Tibial nerve (tissue), 4 donors: ENCODE results near the gene CCIN. TPM values are rescaled to one million over a fixed set of nuclear protein-coding genes. Genes with fewer than 3 reads are reported as not detected.

ENCODE experiments used
- DNase-seq, 2 donors: peaks; one replicate each; pipeline ENCODE4 v3.0.0-alpha.2; 2019; ENCODE audit warnings: low spot score in 2 of 2
- H3K27ac ChIP-seq, 4 donors: fragments of 200-600 bp; sonication (generic) in 3 of 4; one replicate each; pipeline ENCODE4 v1.5.1; 2017 to 2019; ENCODE audit warnings: mild to moderate bottlenecking in 1 of 4
- H3K27me3 ChIP-seq, 2 donors: fragments of 200-600 bp; sonication (generic) in 1 of 2; one replicate each; pipeline versions ENCODE4 v1.5.1 to v1.6.0; 2017 to 2019
- H3K36me3 ChIP-seq, 3 donors: fragments of 200-600 bp; sonication (generic); one replicate each; pipeline ENCODE4 v1.5.1; 2018 to 2019
- H3K4me1 ChIP-seq, 4 donors: fragments of 200-600 bp; sonication (generic) in 3 of 4; one replicate each; pipeline ENCODE4 v1.5.1; 2017 to 2019
- H3K4me3 ChIP-seq, 4 donors: fragments of 200-600 bp; sonication (generic) in 3 of 4; one replicate each; pipeline ENCODE4 v1.5.1; 2017 to 2019; ENCODE audit warnings: mild to moderate bottlenecking in 1 of 4, moderate library complexity in 1 of 4
- H3K9me3 ChIP-seq, 4 donors: fragments of 200-600 bp; sonication (generic) in 3 of 4; one replicate each; pipeline ENCODE4 v1.5.1; 2017 to 2019
- EP300 ChIP-seq, 2 donors: sonication (generic); formaldehyde crosslinking; IDR thresholded peaks; one replicate each; pipeline ENCODE4 v1.6.1; 2017; ENCODE audit warnings: antibody characterized with exemption in 2 of 2, mild to moderate bottlenecking in 1 of 2
- POLR2A ChIP-seq, 2 donors: fragments of 450-650 bp; IDR thresholded peaks; one replicate each; pipeline ENCODE4 v1.6.1; 2017; ENCODE audit warnings: antibody characterized with exemption in 2 of 2, mild to moderate bottlenecking in 2 of 2, moderate library complexity in 2 of 2
- WGBS, 2 donors: methylation state at CpG; one replicate each; pipeline ENCODE4 v1.1.5; 2018; 5-methylcytosine and 5-hydroxymethylcytosine counted together
- total RNA-seq, 4 donors: library from RNA; depleted of rRNA; stranded (reverse); fragments of >200 nt; gene quantifications; one replicate each; pipeline ENCODE4 v1.1.0, GENCODE V29; 2016
- TF ChIP-seq, protein P1 (sequence below), 5 experiments: fragments of 200-600 bp in 3 of 5; fragments of 450-650 bp in 2 of 5; sonication (generic) in 3 of 5; IDR thresholded peaks; one replicate each; pipeline ENCODE4 v1.5.1; 2016 to 2019; ENCODE audit warnings: antibody characterized with exemption in 5 of 5, mild to moderate bottlenecking in 3 of 5, moderate library complexity in 2 of 5

The CCIN gene
- total RNA-seq, 4 donors from 2014 or later: not detected

- H3K36me3 ChIP-seq: peaks cover 7 to 98% (median 25%) of the 10 kb centered on the region in 3 donors
- H3K27me3 ChIP-seq: no peaks in the 10 kb centered on the region
- DNase-seq: no peak
- TF ChIP-seq EP300 (IDR thresholded peaks at IDR 0.05) (no peak), POLR2A (IDR thresholded peaks at IDR 0.05) (no peak)
- TF ChIP-seq, protein P1, sequence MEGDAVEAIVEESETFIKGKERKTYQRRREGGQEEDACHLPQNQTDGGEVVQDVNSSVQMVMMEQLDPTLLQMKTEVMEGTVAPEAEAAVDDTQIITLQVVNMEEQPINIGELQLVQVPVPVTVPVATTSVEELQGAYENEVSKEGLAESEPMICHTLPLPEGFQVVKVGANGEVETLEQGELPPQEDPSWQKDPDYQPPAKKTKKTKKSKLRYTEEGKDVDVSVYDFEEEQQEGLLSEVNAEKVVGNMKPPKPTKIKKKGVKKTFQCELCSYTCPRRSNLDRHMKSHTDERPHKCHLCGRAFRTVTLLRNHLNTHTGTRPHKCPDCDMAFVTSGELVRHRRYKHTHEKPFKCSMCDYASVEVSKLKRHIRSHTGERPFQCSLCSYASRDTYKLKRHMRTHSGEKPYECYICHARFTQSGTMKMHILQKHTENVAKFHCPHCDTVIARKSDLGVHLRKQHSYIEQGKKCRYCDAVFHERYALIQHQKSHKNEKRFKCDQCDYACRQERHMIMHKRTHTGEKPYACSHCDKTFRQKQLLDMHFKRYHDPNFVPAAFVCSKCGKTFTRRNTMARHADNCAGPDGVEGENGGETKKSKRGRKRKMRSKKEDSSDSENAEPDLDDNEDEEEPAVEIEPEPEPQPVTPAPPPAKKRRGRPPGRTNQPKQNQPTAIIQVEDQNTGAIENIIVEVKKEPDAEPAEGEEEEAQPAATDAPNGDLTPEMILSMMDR (IDR thresholded peaks at IDR 0.05): no peak
- WGBS, 2 donors: 79 to 81% methylated on average over 10 of the region's 10 CpGs
- H3K4me1 ChIP-seq: peaks cover 0 to 58% (median 15%) of the 10 kb centered on the region in 4 donors
- H3K9me3 ChIP-seq: no peaks in the 10 kb centered on the region
- H3K4me3 ChIP-seq: no peak overlapping the region
- H3K27ac ChIP-seq: peak overlapping the region in 1 of 4 donors; percentile 16
These were observed 39.5 kb downstream of the CCIN start for GRCh38 chr9:36208521-36209253.

DNA sequence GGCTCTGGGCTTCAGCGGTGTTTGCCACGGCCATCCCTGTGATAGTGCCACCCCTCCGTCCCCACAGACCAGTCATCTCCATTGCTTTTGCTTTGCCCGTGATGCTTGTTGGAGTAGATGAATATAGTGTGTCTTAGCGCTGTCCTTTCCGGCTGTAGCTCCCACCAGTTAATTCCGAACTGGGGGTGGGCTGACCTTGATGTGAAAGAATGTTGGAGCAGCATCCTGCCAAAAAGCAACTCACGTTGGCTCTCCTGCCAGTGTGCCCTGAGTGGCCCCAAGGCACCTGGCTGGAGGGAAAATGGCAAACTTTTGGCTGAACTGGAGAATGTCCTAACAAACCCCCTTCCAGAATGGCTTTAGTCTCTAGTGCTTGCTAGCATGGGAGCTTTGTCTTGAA is 41.5 kb downstream of the CCIN start:
- Histone ChIP-seq H3K27ac (peak overlapping the region in 1 of 4 donors; percentile 22), H3K4me3 (no peak overlapping the region), H3K9me3 (no peaks in the 10 kb centered on the region), H3K36me3 (peaks cover 3 to 94% (median 4%) of the 10 kb centered on the region in 3 donors), H3K4me1 (peaks cover 0 to 72% (median 15%) of the 10 kb centered on the region in 4 donors), H3K27me3 (no peaks in the 10 kb centered on the region)
- 71 to 74% methylated on average over 8 of the region's 8 CpGs for WGBS, 2 donors
- TF ChIP-seq POLR2A (IDR thresholded peaks at IDR 0.05): no peak
- no peak for TF ChIP-seq EP300 (IDR thresholded peaks at IDR 0.05)
- TF ChIP-seq, protein P1 (IDR thresholded peaks at IDR 0.05): no peak
- no peak for DNase-seq

GRCh38 chr9:36211510-36211909 is 42.3 kb downstream of the CCIN start:
- Histone ChIP-seq H3K4me1 (peaks cover 0 to 72% (median 15%) of the 10 kb centered on the region in 4 donors), H3K9me3 (no peaks in the 10 kb centered on the region), H3K27me3 (no peaks in the 10 kb centered on the region), H3K27ac (peak overlapping the region in 1 of 4 donors; percentile 22), H3K36me3 (peaks cover 2 to 94% (median 3%) of the 10 kb centered on the region in 3 donors), H3K4me3 (no peak overlapping the region)
- TF ChIP-seq, protein P1 (IDR thresholded peaks at IDR 0.05): no peak
- no peak for TF ChIP-seq POLR2A (IDR thresholded peaks at IDR 0.05)
- no peak for TF ChIP-seq EP300 (IDR thresholded peaks at IDR 0.05)
- WGBS, 2 donors: 68% methylated on average over 7 of the region's 7 CpGs
- DNase-seq: no peak

DNA sequence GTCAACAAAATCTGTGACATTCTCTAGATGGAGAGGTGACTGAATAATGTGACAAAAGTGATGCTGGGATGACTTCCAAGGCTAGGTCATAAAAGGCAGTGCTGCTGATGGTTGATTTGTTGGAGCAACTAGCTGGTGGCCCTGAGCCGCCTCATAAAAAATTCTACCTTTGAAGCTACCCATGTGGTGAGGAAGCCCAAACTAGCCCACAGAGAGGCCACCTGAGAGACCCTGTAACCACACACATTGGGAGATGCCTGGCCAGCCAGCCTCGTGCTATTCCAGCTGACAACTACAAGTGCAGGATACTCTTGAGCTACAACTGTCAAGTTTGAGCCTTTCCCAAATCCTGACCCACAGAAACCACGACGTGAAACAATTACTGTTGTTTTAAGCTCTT is 44.2 kb downstream of the CCIN start:
- H3K27ac ChIP-seq: peak overlapping the region in 1 of 4 donors; percentile 33
- H3K4me1 ChIP-seq: peaks cover 0 to 55% (median 6%) of the 10 kb centered on the region in 4 donors
- DNase-seq: no peak
- H3K9me3 ChIP-seq: no peaks in the 10 kb centered on the region
- 74 to 78% methylated on average over 4 of the region's 4 CpGs for WGBS, 2 donors
- TF ChIP-seq POLR2A (IDR thresholded peaks at IDR 0.05) (no peak), EP300 (IDR thresholded peaks at IDR 0.05) (no peak)
- TF ChIP-seq, protein P1 (IDR thresholded peaks at IDR 0.05): no peak
- H3K36me3 ChIP-seq: peaks cover 0 to 94% (median 0%) of the 10 kb centered on the region in 3 donors
- H3K4me3 ChIP-seq: no peak overlapping the region
- H3K27me3 ChIP-seq: no peaks in the 10 kb centered on the region

DNA sequence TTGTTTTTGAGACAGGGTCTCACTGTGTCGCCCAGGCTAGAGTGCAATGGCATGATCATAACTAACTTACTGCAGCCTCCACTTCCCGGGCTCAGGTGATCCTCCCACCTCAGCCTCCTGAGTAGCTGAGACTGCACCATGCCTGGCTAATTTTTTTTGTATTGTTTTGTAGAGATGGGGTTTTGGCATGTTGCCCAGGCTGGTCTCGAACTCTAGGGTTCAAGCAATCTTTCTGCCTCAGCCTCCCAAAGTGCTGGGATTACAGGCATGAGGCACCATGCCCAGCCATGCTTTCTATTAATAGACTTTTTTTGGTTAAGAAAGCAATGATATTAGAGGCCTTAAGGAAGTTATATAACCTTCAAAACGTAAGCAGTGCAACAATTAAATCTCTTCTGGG is 44.8 kb downstream of the CCIN start:
- no peak overlapping the region for H3K4me3 ChIP-seq
- no peak for DNase-seq
- TF ChIP-seq EP300 (IDR thresholded peaks at IDR 0.05): no peak
- TF ChIP-seq POLR2A (IDR thresholded peaks at IDR 0.05): no peak
- TF ChIP-seq, protein P1 (IDR thresholded peaks at IDR 0.05): no peak
- peaks cover 0 to 94% (median 0%) of the 10 kb centered on the region in 3 donors for H3K36me3 ChIP-seq
- 60 to 63% methylated on average over 4 of the region's 4 CpGs for WGBS, 2 donors
- no peaks in the 10 kb centered on the region for H3K27me3 ChIP-seq
- H3K4me1 ChIP-seq: peaks cover 0 to 49% (median 6%) of the 10 kb centered on the region in 4 donors
- no peaks in the 10 kb centered on the region for H3K9me3 ChIP-seq
- peak overlapping the region in 1 of 4 donors; percentile 4 for H3K27ac ChIP-seq
